BJ (cell line): ENCODE measurements around the gene QTRT2. TPM values are rescaled to one million over a fixed set of nuclear protein-coding genes. Genes with fewer than 3 reads are reported as not detected.

Source experiments
- CTCF ChIA-PET: fragments of 350-600 bp; formaldehyde crosslinking; extraction: SDS; loops from one replicate; lab custom pipeline; 2021; ENCODE audit warnings: antibody characterized with exemption, inconsistent platforms; lab: Yijun Ruan, JAX
- POLR2A ChIA-PET: fragments of 300-600 bp; sonication (Branson Sonifier 250); formaldehyde crosslinking; extraction: SDS; loops from one replicate; lab custom pipeline; 2021; ENCODE audit warnings: antibody characterized with exemption; lab: Charles Lee
- DNase-seq: peaks from one replicate; pipeline ENCODE4 v3.0.0-alpha.2; 2011; ENCODE audit warnings: low read depth
- H3K27me3 ChIP-seq: 2 replicates; pipeline ENCODE4 v1.6.0; 2011; ENCODE audit warnings: low read length; ENCODE audit not compliant: control insufficient read depth, insufficient read depth
- H3K36me3 ChIP-seq: 2 replicates; pipeline ENCODE4 v1.5.1; 2011; ENCODE audit warnings: low read length; ENCODE audit not compliant: control insufficient read depth, insufficient read depth
- H3K4me3 ChIP-seq: 2 replicates; pipeline ENCODE4 v1.5.1; 2011; ENCODE audit warnings: low read depth, mild to moderate bottlenecking, control low read depth, low read length
- CTCF ChIP-seq: IDR thresholded peaks from 2 replicates; pipeline ENCODE4 v1.5.1; 2011; ENCODE audit warnings: low read depth, mild to moderate bottlenecking, control low read depth, inconsistent platforms, low read length, moderate library complexity; ENCODE audit not compliant: insufficient read depth
- polyA plus RNA-seq: library from polyadenylated mRNA; depleted of rRNA; stranded (reverse); fragments of >200 nt; gene quantifications from 2 replicates; pipeline ENCODE4 v1.2.3, GENCODE V29; 2011

The QTRT2 gene
- polyA plus RNA-seq, 1 experiment = 5.3 TPM

- DNase-seq = no peak
- CTCF ChIA-PET = no interaction called here
- TF ChIP-seq CTCF = no peak
- Histone ChIP-seq H3K4me3 (no peak overlapping the region), H3K27me3 (peaks cover 1% of the 10 kb centered on the region; the same call in 1 of the 2 replicates), H3K36me3 (no peaks in the 10 kb centered on the region)
- POLR2A ChIA-PET = no interaction called here
These were observed 56.2 kb downstream of the QTRT2 start for GRCh38 chr3:114112696-114113095.

- peaks cover 1% of the 10 kb centered on the region; the same call in 1 of the 2 replicates for H3K27me3 ChIP-seq
- H3K36me3 ChIP-seq = no peaks in the 10 kb centered on the region
- CTCF ChIA-PET = interaction anchor here (0.7 to 1.0 kb wide), 2 partner anchors 10 to 1431 kb away, joined by 3 read pairs; no protein-coding TSS in a partner anchor
- DNase-seq = no peak
- no peak for TF ChIP-seq CTCF
- POLR2A ChIA-PET = no interaction called here
- no peak overlapping the region for H3K4me3 ChIP-seq
These were observed 58.2 kb downstream of the QTRT2 start for GRCh38 chr3:114114719-114115118.

GRCh38 chr3:114115143-114115542 lies 58.6 kb downstream of the QTRT2 start:
- POLR2A ChIA-PET = no interaction called here
- CTCF ChIA-PET = no interaction called here
- Histone ChIP-seq H3K4me3 (no peak overlapping the region), H3K36me3 (no peaks in the 10 kb centered on the region), H3K27me3 (peaks cover 1% of the 10 kb centered on the region; the same call in 1 of the 2 replicates)
- no peak for TF ChIP-seq CTCF
- DNase-seq = no peak

GRCh38 chr3:114119776-114120175 lies 63.2 kb downstream of the QTRT2 start:
- POLR2A ChIA-PET = no interaction called here
- H3K27me3 ChIP-seq = no peaks in the 10 kb centered on the region
- no peak for TF ChIP-seq CTCF
- CTCF ChIA-PET = no interaction called here
- no peak for DNase-seq
- no peak overlapping the region for H3K4me3 ChIP-seq
- no peaks in the 10 kb centered on the region for H3K36me3 ChIP-seq

GRCh38 chr3:114120211-114120610 lies 63.7 kb downstream of the QTRT2 start:
- CTCF ChIA-PET = no interaction called here
- POLR2A ChIA-PET = no interaction called here
- no peaks in the 10 kb centered on the region for H3K36me3 ChIP-seq
- DNase-seq = no peak
- no peak for TF ChIP-seq CTCF
- no peak overlapping the region for H3K4me3 ChIP-seq
- H3K27me3 ChIP-seq = no peaks in the 10 kb centered on the region
